HEK293 (cell line): ENCODE data around the gene HERC5.

Experiments used
- CTCF ChIA-PET: fragments of 350-600 bp; formaldehyde crosslinking; extraction: SDS; loops from one replicate; lab custom pipeline; 2021; ENCODE audit warnings: antibody characterized with exemption; lab: Yijun Ruan, JAX
- POLR2A ChIA-PET: fragments of 300-600 bp; formaldehyde crosslinking; extraction: SDS; loops from one replicate; lab custom pipeline; 2020; ENCODE audit warnings: antibody characterized with exemption, inconsistent platforms; lab: Yijun Ruan, JAX
- H3K27ac ChIP-seq: fragments of 200-500 bp; sonication (Bioruptor generic); 2 replicates; pipeline ENCODE4 v1.5.1; 2014; ENCODE audit warnings: low read depth, low read length, control low read depth, inconsistent platforms; ENCODE audit errors: extremely low read depth
- H3K36me3 ChIP-seq, 2 experiments: fragments of 200-500 bp in 1 of 2; sonication (Bioruptor generic) in 1 of 2; 1 replicate in 1 of 2; 2 replicates in 1 of 2; pipeline ENCODE4 v1.5.1; 2014 to 2017; ENCODE audit warnings: inconsistent platforms in 2 of 2, low read length in 2 of 2; ENCODE audit not compliant: control insufficient read depth in 2 of 2, insufficient read depth in 1 of 2
- H3K4me1 ChIP-seq: fragments of 200-500 bp; sonication (Bioruptor generic); 2 replicates; pipeline ENCODE4 v1.5.1; 2014; ENCODE audit warnings: mild to moderate bottlenecking, low read length, inconsistent platforms; ENCODE audit not compliant: control insufficient read depth, insufficient read depth
- H3K4me3 ChIP-seq: 2 replicates; pipeline ENCODE4 v1.5.1; 2011; ENCODE audit warnings: low read depth, mild to moderate bottlenecking, control low read depth, low read length, moderate library complexity
- H3K9me3 ChIP-seq: fragments of 200-500 bp; sonication (Bioruptor generic); 2 replicates; pipeline ENCODE4 v1.5.1; 2014; ENCODE audit warnings: low read depth, low read length, inconsistent platforms; ENCODE audit not compliant: control insufficient read depth, insufficient read depth
- HOXD13 ChIP-seq: sonication (generic); formaldehyde crosslinking; IDR thresholded peaks from 2 replicates; pipeline ENCODE4 v1.8.0; 2022; ENCODE audit warnings: missing genetic modification reagents, borderline replicate concordance
- ZNF121 ChIP-seq: fragments of 450-650 bp; formaldehyde crosslinking; IDR thresholded peaks from 2 replicates; pipeline ENCODE4 v1.5.1; 2016; ENCODE audit warnings: missing biosample characterization, missing genetic modification characterization
- ZNF501 ChIP-seq: fragments of 450-650 bp; formaldehyde crosslinking; IDR thresholded peaks from 2 replicates; pipeline ENCODE4 v1.5.1; 2016; ENCODE audit warnings: missing biosample characterization, missing genetic modification characterization
- ZXDB ChIP-seq: fragments of 450-650 bp; formaldehyde crosslinking; IDR thresholded peaks from 2 replicates; pipeline ENCODE4 v1.5.1; 2016; ENCODE audit warnings: missing biosample characterization, missing genetic modification characterization
- TF ChIP-seq, protein P1 (sequence below): fragments of 450-650 bp; formaldehyde crosslinking; optimal IDR thresholded peaks from 2 replicates; pipeline ENCODE3; 2016; ENCODE audit warnings: missing biosample characterization, mild to moderate bottlenecking, missing genetic modification characterization
- TF ChIP-seq, protein P2 (sequence below): fragments of 450-650 bp; formaldehyde crosslinking; IDR thresholded peaks from 2 replicates; pipeline ENCODE4 v1.5.1; 2016; ENCODE audit warnings: missing biosample characterization, missing genetic modification characterization
- TF ChIP-seq, protein P3 (sequence below): fragments of 450-650 bp; formaldehyde crosslinking; IDR thresholded peaks from 2 replicates; pipeline ENCODE4 v1.5.1; 2016; ENCODE audit warnings: missing biosample characterization, missing genetic modification characterization
- TF ChIP-seq, protein P4 (sequence below): fragments of 450-650 bp; formaldehyde crosslinking; IDR thresholded peaks from 2 replicates; pipeline ENCODE4 v1.5.1; 2016; ENCODE audit warnings: missing biosample characterization, missing genetic modification characterization
- TF ChIP-seq, protein P5 (sequence below): fragments of 450-650 bp; formaldehyde crosslinking; IDR thresholded peaks from 2 replicates; pipeline ENCODE4 v1.5.1; 2016; ENCODE audit warnings: missing biosample characterization, missing genetic modification characterization

The HERC5 gene

DNA sequence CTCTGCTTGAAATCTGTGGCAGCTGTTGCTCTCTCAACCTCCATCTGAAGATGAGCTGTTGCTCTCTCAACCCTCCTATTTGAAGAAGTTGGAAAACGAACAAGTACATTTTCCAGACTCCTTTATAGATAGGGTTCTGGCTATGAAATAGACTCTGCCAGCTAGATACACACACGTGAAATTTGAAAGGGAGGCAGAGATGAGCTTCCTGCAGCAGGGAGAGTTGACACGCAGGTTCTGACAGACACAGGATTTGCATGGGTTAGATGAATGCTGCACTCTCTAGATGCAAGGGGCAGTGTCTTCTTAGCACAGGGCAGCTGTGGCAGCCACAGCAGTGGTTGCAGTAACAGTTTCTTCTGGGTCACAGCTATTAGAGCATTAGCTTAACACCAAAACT, 74.6 kb downstream of the HERC5 start (continued):
- TF ChIP-seq, protein P1, sequence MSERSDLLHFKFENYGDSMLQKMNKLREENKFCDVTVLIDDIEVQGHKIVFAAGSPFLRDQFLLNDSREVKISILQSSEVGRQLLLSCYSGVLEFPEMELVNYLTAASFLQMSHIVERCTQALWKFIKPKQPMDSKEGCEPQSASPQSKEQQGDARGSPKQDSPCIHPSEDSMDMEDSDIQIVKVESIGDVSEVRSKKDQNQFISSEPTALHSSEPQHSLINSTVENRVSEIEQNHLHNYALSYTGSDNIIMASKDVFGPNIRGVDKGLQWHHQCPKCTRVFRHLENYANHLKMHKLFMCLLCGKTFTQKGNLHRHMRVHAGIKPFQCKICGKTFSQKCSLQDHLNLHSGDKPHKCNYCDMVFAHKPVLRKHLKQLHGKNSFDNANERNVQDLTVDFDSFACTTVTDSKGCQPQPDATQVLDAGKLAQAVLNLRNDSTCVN, result no peak

DNA sequence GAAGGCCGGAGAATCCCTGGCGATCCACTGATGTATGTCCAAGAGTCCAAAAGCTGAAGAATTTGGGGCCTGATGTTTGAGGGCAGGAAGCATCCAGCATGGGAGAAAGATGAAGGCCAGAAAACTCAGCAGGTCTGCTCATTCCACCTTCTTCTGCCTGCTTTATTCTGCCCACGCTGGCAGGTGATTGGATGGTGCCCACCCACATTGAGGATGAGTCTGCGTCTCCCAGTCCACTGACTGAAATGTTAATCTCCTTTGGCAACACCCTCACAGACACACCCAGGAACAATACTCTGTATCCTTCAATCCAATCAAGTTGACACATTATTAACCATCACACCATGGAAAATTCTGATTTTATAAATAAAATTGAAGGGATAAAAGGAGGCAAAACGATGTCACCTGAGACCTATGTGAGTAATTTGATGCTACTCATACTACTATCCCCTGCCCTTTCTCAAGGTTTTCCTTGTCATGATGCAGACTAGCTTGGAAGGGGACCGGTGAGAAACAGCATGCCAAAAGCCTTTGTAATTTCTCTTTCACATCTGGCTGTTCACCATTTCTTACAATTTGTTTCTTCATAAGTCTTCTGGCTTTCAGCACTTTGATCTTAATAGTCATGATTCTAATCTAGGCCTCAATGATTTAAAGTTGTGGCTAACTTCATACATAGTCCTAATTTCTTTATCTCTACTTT, 76.3 kb downstream of the HERC5 start:
- H3K4me1 ChIP-seq, result no peaks in the 10 kb centered on the region
- no peak overlapping the region for H3K27ac ChIP-seq
- no peaks in the 10 kb centered on the region for H3K36me3 ChIP-seq
- H3K9me3 ChIP-seq, result no peaks in the 10 kb centered on the region
- CTCF ChIA-PET, result interaction anchor here (1.0 kb wide), 1 partner anchor 489 kb away, joined by 3 read pairs; no protein-coding TSS in a partner anchor
- POLR2A ChIA-PET, result no interaction called here
- TF ChIP-seq HOXD13 (CRISPR knock-in tag), result no peak
- TF ChIP-seq ZNF121 (tag by site-specific recombination), result no peak
- TF ChIP-seq, protein P2, sequence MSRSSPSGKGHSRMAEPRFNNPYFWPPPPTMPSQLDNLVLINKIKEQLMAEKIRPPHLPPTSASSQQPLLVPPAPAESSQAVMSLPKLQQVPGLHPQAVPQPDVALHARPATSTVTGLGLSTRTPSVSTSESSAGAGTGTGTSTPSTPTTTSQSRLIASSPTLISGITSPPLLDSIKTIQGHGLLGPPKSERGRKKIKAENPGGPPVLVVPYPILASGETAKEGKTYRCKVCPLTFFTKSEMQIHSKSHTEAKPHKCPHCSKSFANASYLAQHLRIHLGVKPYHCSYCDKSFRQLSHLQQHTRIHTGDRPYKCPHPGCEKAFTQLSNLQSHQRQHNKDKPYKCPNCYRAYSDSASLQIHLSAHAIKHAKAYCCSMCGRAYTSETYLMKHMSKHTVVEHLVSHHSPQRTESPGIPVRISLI (tag by site-specific recombination), result no peak
- TF ChIP-seq, protein P3, sequence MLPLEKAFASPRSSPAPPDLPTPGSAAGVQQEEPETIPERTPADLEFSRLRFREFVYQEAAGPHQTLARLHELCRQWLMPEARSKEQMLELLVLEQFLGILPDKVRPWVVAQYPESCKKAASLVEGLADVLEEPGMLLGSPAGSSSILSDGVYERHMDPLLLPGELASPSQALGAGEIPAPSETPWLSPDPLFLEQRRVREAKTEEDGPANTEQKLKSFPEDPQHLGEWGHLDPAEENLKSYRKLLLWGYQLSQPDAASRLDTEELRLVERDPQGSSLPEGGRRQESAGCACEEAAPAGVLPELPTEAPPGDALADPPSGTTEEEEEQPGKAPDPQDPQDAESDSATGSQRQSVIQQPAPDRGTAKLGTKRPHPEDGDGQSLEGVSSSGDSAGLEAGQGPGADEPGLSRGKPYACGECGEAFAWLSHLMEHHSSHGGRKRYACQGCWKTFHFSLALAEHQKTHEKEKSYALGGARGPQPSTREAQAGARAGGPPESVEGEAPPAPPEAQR (tag by site-specific recombination), result no peak
- TF ChIP-seq, protein P4, sequence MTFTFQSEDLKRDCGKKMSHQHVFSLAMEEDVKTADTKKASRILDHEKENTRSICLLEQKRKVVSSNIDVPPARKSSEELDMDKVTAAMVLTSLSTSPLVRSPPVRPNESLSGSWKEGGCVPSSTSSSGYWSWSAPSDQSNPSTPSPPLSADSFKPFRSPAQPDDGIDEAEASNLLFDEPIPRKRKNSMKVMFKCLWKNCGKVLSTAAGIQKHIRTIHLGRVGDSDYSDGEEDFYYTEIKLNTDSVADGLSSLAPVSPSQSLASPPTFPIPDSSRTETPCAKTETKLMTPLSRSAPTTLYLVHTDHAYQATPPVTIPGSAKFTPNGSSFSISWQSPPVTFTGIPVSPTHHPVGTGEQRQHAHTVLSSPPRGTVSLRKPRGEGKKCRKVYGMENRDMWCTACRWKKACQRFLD (tag by site-specific recombination), result no peak
- TF ChIP-seq, protein P5, sequence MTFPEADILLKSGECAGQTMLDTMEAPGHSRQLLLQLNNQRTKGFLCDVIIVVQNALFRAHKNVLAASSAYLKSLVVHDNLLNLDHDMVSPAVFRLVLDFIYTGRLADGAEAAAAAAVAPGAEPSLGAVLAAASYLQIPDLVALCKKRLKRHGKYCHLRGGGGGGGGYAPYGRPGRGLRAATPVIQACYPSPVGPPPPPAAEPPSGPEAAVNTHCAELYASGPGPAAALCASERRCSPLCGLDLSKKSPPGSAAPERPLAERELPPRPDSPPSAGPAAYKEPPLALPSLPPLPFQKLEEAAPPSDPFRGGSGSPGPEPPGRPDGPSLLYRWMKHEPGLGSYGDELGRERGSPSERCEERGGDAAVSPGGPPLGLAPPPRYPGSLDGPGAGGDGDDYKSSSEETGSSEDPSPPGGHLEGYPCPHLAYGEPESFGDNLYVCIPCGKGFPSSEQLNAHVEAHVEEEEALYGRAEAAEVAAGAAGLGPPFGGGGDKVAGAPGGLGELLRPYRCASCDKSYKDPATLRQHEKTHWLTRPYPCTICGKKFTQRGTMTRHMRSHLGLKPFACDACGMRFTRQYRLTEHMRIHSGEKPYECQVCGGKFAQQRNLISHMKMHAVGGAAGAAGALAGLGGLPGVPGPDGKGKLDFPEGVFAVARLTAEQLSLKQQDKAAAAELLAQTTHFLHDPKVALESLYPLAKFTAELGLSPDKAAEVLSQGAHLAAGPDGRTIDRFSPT (tag by site-specific recombination), result no peak
- no peak for TF ChIP-seq ZXDB (tag by site-specific recombination)
- TF ChIP-seq, protein P1, result no peak
- H3K4me3 ChIP-seq, result no peak overlapping the region

DNA sequence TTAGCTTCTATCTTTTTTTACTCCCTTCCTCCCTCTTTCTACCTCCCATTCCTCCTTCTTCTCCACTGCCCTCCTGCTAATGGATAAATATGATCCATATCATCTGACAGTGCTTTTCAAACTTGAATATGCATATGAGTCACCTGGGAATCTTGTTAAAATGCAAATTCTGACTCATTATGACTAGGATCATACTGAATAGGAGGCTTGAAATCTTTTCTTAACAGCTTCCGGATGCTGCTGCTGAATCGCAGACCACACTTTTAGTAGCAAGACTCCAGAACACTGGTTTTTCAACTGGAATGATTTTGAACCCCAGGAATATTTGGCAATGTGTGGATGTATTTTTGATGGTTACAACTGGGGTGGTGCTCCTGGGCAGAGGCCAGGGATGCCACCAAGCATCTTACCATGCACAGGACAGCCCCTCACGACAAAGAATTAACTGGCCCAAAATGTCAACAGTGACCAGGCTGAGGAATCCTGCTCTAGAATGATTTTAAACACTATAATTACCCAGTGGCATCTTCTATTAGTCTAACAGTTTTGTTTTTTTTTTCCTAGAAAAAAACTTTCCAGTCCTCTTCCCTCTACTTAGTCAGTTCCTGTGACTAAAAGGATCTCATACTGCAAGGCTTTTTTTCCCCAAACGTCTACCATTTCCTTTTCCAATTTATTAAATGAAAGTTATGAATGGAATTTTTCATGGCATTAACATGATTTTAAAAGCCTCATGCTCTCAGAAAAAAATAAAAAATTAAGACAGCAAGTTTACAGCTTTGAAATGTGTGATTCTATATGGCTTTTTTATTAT, 77.2 kb downstream of the HERC5 start:
- CTCF ChIA-PET, result no interaction called here
- H3K27ac ChIP-seq, result no peak overlapping the region
- no peak overlapping the region for H3K4me3 ChIP-seq
- TF ChIP-seq ZNF501 (tag by site-specific recombination), result no peak
- TF ChIP-seq, all 188 proteins: peak for 0
- no peaks in the 10 kb centered on the region for H3K9me3 ChIP-seq
- H3K36me3 ChIP-seq, result no peaks in the 10 kb centered on the region
- POLR2A ChIA-PET, result interaction anchor here (0.7 kb wide), 1 partner anchor 12 kb away, joined by 3 read pairs; no protein-coding TSS in a partner anchor
- no peaks in the 10 kb centered on the region for H3K4me1 ChIP-seq
